Keratinocyte (primary cell): ENCODE data around the gene CPSF2. TPM values are rescaled to one million over a fixed set of nuclear protein-coding genes. Genes with fewer than 3 reads are reported as not detected.
"Not testable (repeated sequence)": the region's sequence is repeated elsewhere in the genome, so short reads cannot be mapped to it uniquely, and the experiment has no call there.

Experiments used
- DNase-seq: peaks from one replicate; pipeline ENCODE4 v3.0.0-alpha.2; 2011; ENCODE audit warnings: low read depth, missing footprints, low spot score
- FAIRE-seq: peaks from 2 replicates; lab custom pipeline; 2011; peaks lifted over from hg19 to GRCh38; lab: Jason Lieb, UNC
- H2AFZ ChIP-seq: 2 replicates; pipeline ENCODE4 v1.6.0; 2012; ENCODE audit warnings: low read length, control low read depth, inconsistent platforms; ENCODE audit not compliant: control insufficient read depth
- H3K27ac ChIP-seq: 2 replicates; pipeline ENCODE4 v1.5.1; 2011; ENCODE audit warnings: low read length; ENCODE audit not compliant: control insufficient read depth, insufficient read depth
- H3K27me3 ChIP-seq: 3 replicates; pipeline ENCODE4 v1.6.0; 2011; ENCODE audit warnings: low read length; ENCODE audit not compliant: control insufficient read depth, insufficient read depth; ENCODE audit errors: extremely low read depth
- H3K36me3 ChIP-seq, 2 experiments: 2 replicates in 1 of 2; 3 replicates in 1 of 2; pipeline ENCODE4 v1.5.1; 2011; ENCODE audit warnings: low read length in 2 of 2, mild to moderate bottlenecking in 1 of 2; ENCODE audit not compliant: control insufficient read depth in 2 of 2, insufficient read depth in 2 of 2; ENCODE audit errors: extremely low read depth in 1 of 2
- H3K4me1 ChIP-seq: 3 replicates; pipeline ENCODE4 v1.5.1; 2011; ENCODE audit warnings: low read length; ENCODE audit not compliant: control insufficient read depth, insufficient read depth; ENCODE audit errors: extremely low read depth
- H3K4me2 ChIP-seq: 3 replicates; pipeline ENCODE4 v1.6.0; 2011; ENCODE audit warnings: low read depth, low read length; ENCODE audit not compliant: control insufficient read depth, insufficient read depth; ENCODE audit errors: extremely low read depth
- H3K4me3 ChIP-seq, 3 experiments: fragments of 200-600 bp in 1 of 3; sonication (generic) in 1 of 3; 2 replicates in 2 of 3; 3 replicates in 1 of 3; pipeline ENCODE4 v1.5.1; 2011 to 2016; ENCODE audit warnings: low read length in 3 of 3, mild to moderate bottlenecking in 3 of 3, control low read depth in 2 of 3, inconsistent platforms in 1 of 3, low read depth in 1 of 3, mixed read lengths in 1 of 3, mixed run types in 1 of 3, moderate library complexity in 1 of 3; ENCODE audit not compliant: control insufficient read depth in 2 of 3, insufficient read depth in 2 of 3; ENCODE audit errors: extremely low read depth in 1 of 3
- H3K79me2 ChIP-seq: 2 replicates; pipeline ENCODE4 v1.6.0; 2012; ENCODE audit warnings: low read length; ENCODE audit not compliant: control insufficient read depth, insufficient read depth
- H3K9ac ChIP-seq: 3 replicates; pipeline ENCODE4 v1.6.0; 2011; ENCODE audit warnings: low read length; ENCODE audit not compliant: control insufficient read depth, insufficient read depth; ENCODE audit errors: extremely low read depth
- H3K9me1 ChIP-seq: 3 replicates; pipeline ENCODE4 v1.6.0; 2011; ENCODE audit warnings: low read length; ENCODE audit not compliant: control insufficient read depth, insufficient read depth; ENCODE audit errors: extremely low read depth
- H3K9me3 ChIP-seq: 2 replicates; pipeline ENCODE4 v1.5.1; 2012; ENCODE audit warnings: low read depth, low read length; ENCODE audit not compliant: control insufficient read depth
- H4K20me1 ChIP-seq: 3 replicates; pipeline ENCODE4 v1.6.0; 2011; ENCODE audit warnings: low read length; ENCODE audit not compliant: control insufficient read depth, insufficient read depth; ENCODE audit errors: extremely low read depth
- EZH2 ChIP-seq: IDR thresholded peaks from one replicate; pipeline ENCODE4 v1.6.1; 2012; ENCODE audit warnings: inconsistent platforms, mild to moderate bottlenecking, low read length, moderate library complexity
- dilution Hi-C: fragments of 300-500 bp; cut with MboI; formaldehyde crosslinking; loops from one replicate; pipeline ENCODE4 v1.7.0; 2020; ENCODE audit warnings: low sequenced_read_pairs; ENCODE audit not compliant: extremely low pct_ligation_motif_present
- polyA plus RNA-seq, 5 experiments: library from polyadenylated mRNA; depleted of rRNA in 3 of 5; stranded (reverse) in 3 of 5; stranded (forward) in 1 of 5; unstranded in 1 of 5; fragments of >200 nt; gene quantifications; 1 replicate in 1 of 5; 2 replicates in 3 of 5; 3 replicates in 1 of 5; pipeline versions ENCODE4 v1.2.1 to v1.2.3, GENCODE V29; 2011 to 2012; ENCODE audit warnings: missing spikeins in 2 of 5, low read depth in 1 of 5, low replicate concordance in 1 of 5
- TF ChIP-seq, protein P1 (sequence below), 3 experiments: IDR thresholded peaks in 1 of 3; conservative IDR thresholded peaks in 1 of 3; optimal IDR thresholded peaks in 1 of 3; 2 replicates in 2 of 3; 3 replicates in 1 of 3; pipeline versions ENCODE3 to v1.5.1; 2011; ENCODE audit warnings: low read length in 3 of 3, mild to moderate bottlenecking in 3 of 3, moderate library complexity in 2 of 3, control low read depth in 1 of 3, inconsistent platforms in 1 of 3; ENCODE audit not compliant: insufficient read depth in 2 of 3; ENCODE audit errors: extremely low read depth in 1 of 3

The CPSF2 gene
- polyA plus RNA-seq, 1 donor (not counting 4 experiments of a cell fraction or from before 2014, with no cell fraction given), result 67.9 TPM

DNA sequence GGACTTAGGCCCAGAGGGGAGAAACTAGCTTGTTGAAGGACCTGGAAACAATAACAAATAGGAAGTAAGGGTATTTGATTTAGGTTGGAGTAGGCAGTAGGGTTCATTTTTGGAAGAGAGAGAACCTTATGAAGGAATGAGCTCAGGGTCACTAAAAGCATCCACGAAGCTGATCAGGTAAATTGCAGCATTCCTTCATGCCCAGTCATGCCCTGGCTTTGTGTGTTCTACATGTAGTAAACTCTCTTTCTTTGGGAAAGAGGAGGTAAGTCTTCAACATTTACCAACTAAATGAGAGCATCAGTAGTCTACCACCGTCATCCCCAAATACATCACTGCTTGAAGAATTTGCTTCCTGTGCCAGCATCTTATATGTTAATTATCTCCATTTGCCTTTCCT lies 54.7 kb downstream of the CPSF2 start:
- Histone ChIP-seq H3K4me2 (no peak overlapping the region), H3K36me3 (no peaks in the 10 kb centered on the region), H3K4me1 (peaks cover 4% of the 10 kb centered on the region), H3K27ac (no peak overlapping the region), H3K4me3 (no peak overlapping the region), H3K9me3 (no peaks in the 10 kb centered on the region), H3K79me2 (no peaks in the 10 kb centered on the region), H3K9ac (no peak overlapping the region), H4K20me1 (no peaks in the 10 kb centered on the region), H3K27me3 (no peaks in the 10 kb centered on the region), H3K9me1 (no peaks in the 10 kb centered on the region), H2AFZ (no peak overlapping the region)
- no peak for TF ChIP-seq EZH2
- TF ChIP-seq, protein P1, sequence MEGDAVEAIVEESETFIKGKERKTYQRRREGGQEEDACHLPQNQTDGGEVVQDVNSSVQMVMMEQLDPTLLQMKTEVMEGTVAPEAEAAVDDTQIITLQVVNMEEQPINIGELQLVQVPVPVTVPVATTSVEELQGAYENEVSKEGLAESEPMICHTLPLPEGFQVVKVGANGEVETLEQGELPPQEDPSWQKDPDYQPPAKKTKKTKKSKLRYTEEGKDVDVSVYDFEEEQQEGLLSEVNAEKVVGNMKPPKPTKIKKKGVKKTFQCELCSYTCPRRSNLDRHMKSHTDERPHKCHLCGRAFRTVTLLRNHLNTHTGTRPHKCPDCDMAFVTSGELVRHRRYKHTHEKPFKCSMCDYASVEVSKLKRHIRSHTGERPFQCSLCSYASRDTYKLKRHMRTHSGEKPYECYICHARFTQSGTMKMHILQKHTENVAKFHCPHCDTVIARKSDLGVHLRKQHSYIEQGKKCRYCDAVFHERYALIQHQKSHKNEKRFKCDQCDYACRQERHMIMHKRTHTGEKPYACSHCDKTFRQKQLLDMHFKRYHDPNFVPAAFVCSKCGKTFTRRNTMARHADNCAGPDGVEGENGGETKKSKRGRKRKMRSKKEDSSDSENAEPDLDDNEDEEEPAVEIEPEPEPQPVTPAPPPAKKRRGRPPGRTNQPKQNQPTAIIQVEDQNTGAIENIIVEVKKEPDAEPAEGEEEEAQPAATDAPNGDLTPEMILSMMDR (optimal IDR thresholded peaks at IDR 0.05 in 1 of 3, IDR thresholded peaks at IDR 0.05 in 1 of 3, conservative IDR thresholded peaks at IDR 0.05 in 1 of 3; ENCODE audit: extremely low read depth in 1 of 3, insufficient read depth in 2 of 3, low read length in 3 of 3), result no peak
- peak; percentile 48 for FAIRE-seq
- dilution Hi-C loops, result no loop called here
- no peak for DNase-seq

DNA sequence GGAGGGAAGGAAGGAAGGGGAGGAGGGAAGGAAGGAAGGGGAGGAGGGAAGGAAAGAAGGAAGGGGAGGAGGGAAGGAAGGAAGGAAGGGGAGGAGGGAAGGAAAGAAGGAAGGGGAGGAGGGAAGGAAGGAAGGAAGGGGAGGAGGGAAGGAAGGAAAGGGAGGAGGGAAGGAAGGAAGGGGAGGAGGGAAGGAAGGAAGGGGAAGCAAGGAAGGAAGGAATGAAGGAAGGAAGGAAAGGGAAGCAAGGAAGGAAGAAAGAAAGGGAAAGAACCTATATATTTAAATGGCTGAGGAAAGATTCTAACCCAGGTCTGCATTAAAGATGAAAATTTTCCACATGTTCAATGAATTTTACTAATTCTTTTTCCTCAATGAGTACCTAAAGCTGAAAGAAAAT lies 57.4 kb downstream of the CPSF2 start:
- H3K79me2 ChIP-seq, H3K4me3 ChIP-seq, H3K9me3 ChIP-seq, DNase-seq, H4K20me1 ChIP-seq, H3K36me3 ChIP-seq, FAIRE-seq, H3K9ac ChIP-seq, H2AFZ ChIP-seq, H3K4me1 ChIP-seq, H3K9me1 ChIP-seq, H3K4me2 ChIP-seq, dilution Hi-C loops, H3K27ac ChIP-seq, H3K27me3 ChIP-seq: not testable (repeated sequence)

DNA sequence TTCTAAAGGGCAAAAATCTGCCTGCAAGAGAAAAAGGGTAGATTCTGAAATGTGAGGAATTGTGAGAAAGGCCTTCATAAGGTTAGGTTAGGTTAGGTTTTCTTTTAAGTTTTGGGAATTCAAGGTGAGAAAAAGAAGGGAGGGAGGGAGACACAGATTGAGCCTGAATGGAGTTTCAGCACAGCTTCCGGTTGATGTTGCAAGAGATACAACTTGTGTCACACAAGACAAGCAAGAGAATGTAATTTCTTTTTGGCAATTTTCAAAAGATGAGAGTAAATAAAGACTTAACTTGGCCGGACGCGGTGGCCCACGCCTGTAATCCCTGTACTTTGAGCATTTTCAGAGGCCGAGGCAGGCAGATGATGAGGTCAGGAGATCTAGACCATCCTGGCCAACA lies 63.8 kb downstream of the CPSF2 start:
- Histone ChIP-seq H3K79me2 (no peaks in the 10 kb centered on the region), H3K36me3 (no peaks in the 10 kb centered on the region), H4K20me1 (no peaks in the 10 kb centered on the region), H3K9me3 (no peaks in the 10 kb centered on the region), H3K4me2 (no peak overlapping the region), H3K9ac (no peak overlapping the region), H2AFZ (no peak overlapping the region), H3K4me1 (no peaks in the 10 kb centered on the region), H3K27me3 (no peaks in the 10 kb centered on the region), H3K4me3 (no peak overlapping the region), H3K27ac (no peak overlapping the region), H3K9me1 (no peaks in the 10 kb centered on the region)
- DNase-seq (no peak), FAIRE-seq (no peak)
- dilution Hi-C loops, result no loop called here
- TF ChIP-seq, protein P1 (optimal IDR thresholded peaks at IDR 0.05 in 1 of 3, IDR thresholded peaks at IDR 0.05 in 1 of 3, conservative IDR thresholded peaks at IDR 0.05 in 1 of 3; ENCODE audit: extremely low read depth in 1 of 3, insufficient read depth in 2 of 3, low read length in 3 of 3), result no peak
- TF ChIP-seq EZH2, result no peak

DNA sequence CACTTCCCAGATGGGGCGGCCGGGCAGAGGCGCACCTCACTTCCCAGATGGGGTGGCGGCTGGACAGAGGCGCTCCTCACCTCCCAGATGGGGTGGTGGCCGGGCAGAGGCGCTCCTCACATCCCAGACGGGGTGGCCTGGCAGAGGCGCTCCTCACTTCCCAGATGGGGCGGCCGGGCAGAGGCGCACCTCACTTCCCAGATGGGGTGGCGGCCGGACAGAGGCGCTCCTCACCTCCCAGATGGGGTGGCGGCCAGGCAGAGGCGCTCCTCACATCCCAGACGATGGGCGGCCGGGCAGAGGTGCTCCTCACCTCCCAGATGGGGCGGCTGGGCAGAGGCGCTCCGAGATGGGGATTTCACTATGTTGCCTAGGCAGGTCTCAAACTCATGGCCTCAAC lies 65.8 kb downstream of the CPSF2 start:
- FAIRE-seq, dilution Hi-C loops, H3K4me2 ChIP-seq: not testable (repeated sequence)

More for the DNA sequence above, 65.8 kb downstream of the CPSF2 start:
- H3K9ac ChIP-seq, H3K4me1 ChIP-seq, H3K4me3 ChIP-seq, H3K36me3 ChIP-seq, H3K9me3 ChIP-seq, H3K9me1 ChIP-seq, H3K79me2 ChIP-seq, H3K27me3 ChIP-seq, H2AFZ ChIP-seq, H4K20me1 ChIP-seq, DNase-seq, H3K27ac ChIP-seq: not testable (repeated sequence)
